HG02642 (cell line): ENCODE results near the gene SELENOV.

ENCODE experiments used
- ATAC-seq: cut with Tn5 transposase; IDR thresholded peaks from one replicate; pipeline ENCODE4 v1.9.1; 2021; ENCODE audit warnings: mild to moderate bottlenecking; ENCODE audit not compliant: unreplicated experiment, poor library complexity

SELENOV gene

GRCh38 chr19:39553082-39553652, 38.2 kb downstream of the SELENOV start:
- ATAC-seq = no peak

- no peak for ATAC-seq
Measured at GRCh38 chr19:39554701-39555311, 39.9 kb downstream of the SELENOV start.

GRCh38 chr19:39555883-39556282, 40.9 kb downstream of the SELENOV start:
- no peak for ATAC-seq

- ATAC-seq = no peak
Measured at GRCh38 chr19:39557811-39558623, 43.1 kb downstream of the SELENOV start.

- no peak for ATAC-seq
Measured at GRCh38 chr19:39558624-39559117, 43.7 kb downstream of the SELENOV start.

- ATAC-seq = no peak
Measured at GRCh38 chr19:39563408-39563807, 48.5 kb downstream of the SELENOV start.

GRCh38 chr19:39566064-39566463, 51.1 kb downstream of the SELENOV start:
- ATAC-seq = no peak

GRCh38 chr19:39568604-39569003, 53.7 kb downstream of the SELENOV start:
- no peak for ATAC-seq
